DND-41 (cell line): ENCODE data around the gene NPPC.

ENCODE experiments used
- EZH2 ChIP-seq: IDR thresholded peaks from 3 replicates; pipeline ENCODE4 v1.6.1; 2012; ENCODE audit warnings: borderline replicate concordance, low read depth, mild to moderate bottlenecking, moderate library complexity, low read length, inconsistent platforms; ENCODE audit not compliant: severe bottlenecking
- TF ChIP-seq, protein P1 (sequence below): IDR thresholded peaks from 2 replicates; pipeline ENCODE4 v1.5.1; 2012; ENCODE audit warnings: borderline replicate concordance, low read length, moderate library complexity, mild to moderate bottlenecking; ENCODE audit not compliant: poor library complexity, severe bottlenecking; ENCODE audit errors: extremely low read depth

GRCh38 chr2:231879216-231879615, 47.0 kb downstream of the NPPC start:
- TF ChIP-seq EZH2: no peak
- TF ChIP-seq, protein P1, sequence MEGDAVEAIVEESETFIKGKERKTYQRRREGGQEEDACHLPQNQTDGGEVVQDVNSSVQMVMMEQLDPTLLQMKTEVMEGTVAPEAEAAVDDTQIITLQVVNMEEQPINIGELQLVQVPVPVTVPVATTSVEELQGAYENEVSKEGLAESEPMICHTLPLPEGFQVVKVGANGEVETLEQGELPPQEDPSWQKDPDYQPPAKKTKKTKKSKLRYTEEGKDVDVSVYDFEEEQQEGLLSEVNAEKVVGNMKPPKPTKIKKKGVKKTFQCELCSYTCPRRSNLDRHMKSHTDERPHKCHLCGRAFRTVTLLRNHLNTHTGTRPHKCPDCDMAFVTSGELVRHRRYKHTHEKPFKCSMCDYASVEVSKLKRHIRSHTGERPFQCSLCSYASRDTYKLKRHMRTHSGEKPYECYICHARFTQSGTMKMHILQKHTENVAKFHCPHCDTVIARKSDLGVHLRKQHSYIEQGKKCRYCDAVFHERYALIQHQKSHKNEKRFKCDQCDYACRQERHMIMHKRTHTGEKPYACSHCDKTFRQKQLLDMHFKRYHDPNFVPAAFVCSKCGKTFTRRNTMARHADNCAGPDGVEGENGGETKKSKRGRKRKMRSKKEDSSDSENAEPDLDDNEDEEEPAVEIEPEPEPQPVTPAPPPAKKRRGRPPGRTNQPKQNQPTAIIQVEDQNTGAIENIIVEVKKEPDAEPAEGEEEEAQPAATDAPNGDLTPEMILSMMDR: no peak
